Mucosa of descending colon (tissue), 3 donors: ENCODE data around the gene CAPRIN1. TPM values are rescaled to one million over a fixed set of nuclear protein-coding genes. Genes with fewer than 3 reads are reported as not detected.
"Not testable (repeated sequence)": the region's sequence is repeated elsewhere in the genome, so short reads cannot be mapped to it uniquely, and the experiment has no call there.

ENCODE experiments used
- ATAC-seq: fragments of 200-7000 bp; cut with Tn5 transposase; one replicate; pipeline ENCODE4 v1.9.1; 2020; ENCODE audit warnings: mild to moderate bottlenecking, moderate library complexity
- DNase-seq, 3 donors: peaks; one replicate each; pipeline ENCODE4 v3.0.0-alpha.2; 2020
- H3K36me3 ChIP-seq: fragments of 200-600 bp; one replicate; pipeline ENCODE4 v1.8.0; 2021; ENCODE audit warnings: low read depth, mild to moderate bottlenecking
- H3K4me1 ChIP-seq: fragments of 200-600 bp; one replicate; pipeline ENCODE4 v1.8.0; 2021; ENCODE audit warnings: low read depth, mild to moderate bottlenecking
- H3K4me3 ChIP-seq: fragments of 200-600 bp; one replicate; pipeline ENCODE4 v1.8.0; 2021; ENCODE audit warnings: mild to moderate bottlenecking
- H3K9me3 ChIP-seq: fragments of 200-600 bp; one replicate; pipeline ENCODE4 v1.8.0; 2021; ENCODE audit warnings: mild to moderate bottlenecking
- intact Hi-C, 2 donors: fragments of 100-400 bp; cut with DNase I in 1 of 2; cut with micrococcal nuclease in 1 of 2; formaldehyde crosslinking; loops; one replicate each; pipeline versions ENCODE4 v1.11.0 to v1.11.1; 2022; cut with DNase I, micrococcal nuclease
- total RNA-seq, 3 donors: library from RNA; stranded (reverse); fragmentation: NEBNext Ultra II Directional in 2 of 3; extraction: Animal tissue kit (Norgen Biotek cat#: 25700) in 2 of 3; gene quantifications; one replicate each; pipeline versions ENCODE4 v1.2.1 to v1.2.4, GENCODE V29; 2021 to 2023
- TF ChIP-seq, protein P1 (sequence below): fragments of 200-600 bp; IDR thresholded peaks from one replicate; pipeline ENCODE4 v1.8.0; 2022; ENCODE audit warnings: antibody characterized with exemption, mild to moderate bottlenecking
- donor health status: DM: no; HTN: no; CAD: no; lungs with moderate emphysema.
- donor health status: DM: no; HTN: no; CAD: no.
- donor health status: DM: no; HTN: yes; CAD: no.

CAPRIN1 gene
- total RNA-seq, 3 donors from 2014 or later, result 157 to 175 (median 172) TPM

DNA sequence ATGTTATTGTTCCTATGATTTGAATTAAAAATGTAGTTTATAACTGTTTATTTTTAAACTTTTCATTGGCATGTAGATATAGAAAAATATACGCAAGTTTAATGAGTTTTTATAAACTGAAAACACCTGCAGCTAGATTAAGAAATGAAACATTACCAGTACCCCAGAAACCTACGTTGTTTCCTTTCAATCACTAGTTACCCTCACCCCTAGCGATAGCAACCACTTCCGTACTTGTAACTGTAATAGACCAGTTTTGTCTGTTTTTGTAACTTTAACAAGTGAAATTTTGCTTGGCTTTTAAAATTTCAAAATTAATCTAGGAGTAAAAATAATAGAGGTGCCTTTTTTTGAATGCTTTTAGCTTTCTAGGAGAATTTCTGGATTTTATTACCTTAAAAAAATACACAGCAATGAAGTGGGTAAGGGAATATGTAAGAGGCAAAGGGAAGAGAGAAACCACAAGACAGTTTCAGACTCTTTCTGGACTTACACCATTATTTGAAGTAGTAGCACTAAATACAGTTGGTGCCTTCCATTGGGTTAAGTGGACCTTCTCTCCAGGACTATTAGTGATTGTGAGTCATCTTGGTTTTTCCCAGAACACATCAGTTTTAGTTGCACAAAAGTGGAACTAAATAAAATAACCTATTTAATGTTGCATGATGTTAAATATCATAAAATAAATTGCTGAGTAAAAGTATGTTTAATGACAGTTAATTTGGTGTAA lies 35.2 kb downstream of the CAPRIN1 start:
- peaks cover 19% of the 10 kb centered on the region for H3K36me3 ChIP-seq
- ATAC-seq, result no peak
- H3K9me3 ChIP-seq, result no peaks in the 10 kb centered on the region
- no peak for DNase-seq
- H3K4me3 ChIP-seq, result no peak overlapping the region
- intact Hi-C loops, result no loop called here
- no peaks in the 10 kb centered on the region for H3K4me1 ChIP-seq
- TF ChIP-seq, protein P1, sequence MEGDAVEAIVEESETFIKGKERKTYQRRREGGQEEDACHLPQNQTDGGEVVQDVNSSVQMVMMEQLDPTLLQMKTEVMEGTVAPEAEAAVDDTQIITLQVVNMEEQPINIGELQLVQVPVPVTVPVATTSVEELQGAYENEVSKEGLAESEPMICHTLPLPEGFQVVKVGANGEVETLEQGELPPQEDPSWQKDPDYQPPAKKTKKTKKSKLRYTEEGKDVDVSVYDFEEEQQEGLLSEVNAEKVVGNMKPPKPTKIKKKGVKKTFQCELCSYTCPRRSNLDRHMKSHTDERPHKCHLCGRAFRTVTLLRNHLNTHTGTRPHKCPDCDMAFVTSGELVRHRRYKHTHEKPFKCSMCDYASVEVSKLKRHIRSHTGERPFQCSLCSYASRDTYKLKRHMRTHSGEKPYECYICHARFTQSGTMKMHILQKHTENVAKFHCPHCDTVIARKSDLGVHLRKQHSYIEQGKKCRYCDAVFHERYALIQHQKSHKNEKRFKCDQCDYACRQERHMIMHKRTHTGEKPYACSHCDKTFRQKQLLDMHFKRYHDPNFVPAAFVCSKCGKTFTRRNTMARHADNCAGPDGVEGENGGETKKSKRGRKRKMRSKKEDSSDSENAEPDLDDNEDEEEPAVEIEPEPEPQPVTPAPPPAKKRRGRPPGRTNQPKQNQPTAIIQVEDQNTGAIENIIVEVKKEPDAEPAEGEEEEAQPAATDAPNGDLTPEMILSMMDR, result no peak

DNA sequence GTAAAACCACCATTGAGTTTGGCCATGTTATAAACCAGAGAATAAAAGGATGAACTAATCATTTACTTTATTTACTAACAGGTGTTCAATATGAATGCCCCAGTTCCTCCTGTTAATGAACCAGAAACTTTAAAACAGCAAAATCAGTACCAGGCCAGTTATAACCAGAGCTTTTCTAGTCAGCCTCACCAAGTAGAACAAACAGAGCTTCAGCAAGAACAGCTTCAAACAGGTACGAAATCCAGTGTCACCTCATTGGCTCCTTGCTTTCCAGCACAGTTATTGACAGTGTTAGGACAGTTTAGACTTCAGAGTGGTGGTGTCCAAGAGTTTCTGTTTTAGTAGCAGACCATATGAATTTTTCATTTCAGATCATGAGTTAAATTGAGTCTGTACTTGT lies 40.3 kb downstream of the CAPRIN1 start:
- TF ChIP-seq, protein P1, result no peak
- Histone ChIP-seq H3K4me3 (no peak overlapping the region), H3K9me3 (no peaks in the 10 kb centered on the region), H3K4me1 (no peaks in the 10 kb centered on the region), H3K36me3 (peaks cover 4% of the 10 kb centered on the region)
- DNase-seq, result no peak
- ATAC-seq, result no peak
- intact Hi-C loops, result no loop called here

GRCh38 chr11:34094900-34095299 lies 43.4 kb downstream of the CAPRIN1 start:
- intact Hi-C loops, H3K9me3 ChIP-seq, H3K4me3 ChIP-seq, H3K4me1 ChIP-seq, ATAC-seq, DNase-seq: not testable (repeated sequence)
- peaks cover 19% of the 10 kb centered on the region for H3K36me3 ChIP-seq

- H3K36me3 ChIP-seq, result peaks cover 17% of the 10 kb centered on the region
- ATAC-seq (no peak), DNase-seq (no peak)
- H3K9me3 ChIP-seq, result no peaks in the 10 kb centered on the region
- H3K4me1 ChIP-seq, result no peaks in the 10 kb centered on the region
- TF ChIP-seq, protein P1, result no peak
- no peak overlapping the region for H3K4me3 ChIP-seq
- intact Hi-C loops, result no loop called here
Measured at GRCh38 chr11:34098813-34099212, 47.3 kb downstream of the CAPRIN1 start.

GRCh38 chr11:34104680-34105078 lies 53.1 kb downstream of the CAPRIN1 start:
- ATAC-seq (no peak), DNase-seq (no peak)
- Histone ChIP-seq H3K36me3 (peaks cover 7% of the 10 kb centered on the region), H3K4me1 (peaks cover 7% of the 10 kb centered on the region), H3K4me3 (no peak overlapping the region), H3K9me3 (no peaks in the 10 kb centered on the region)
- intact Hi-C loops, result no loop called here
- TF ChIP-seq, protein P1, result no peak

GRCh38 chr11:34105079-34105956 lies 53.8 kb downstream of the CAPRIN1 start, which contains the start of gene NAT10:
TSS of gene NAT10 (plus strand) at chr11:34105629. CDS start at chr11:34108226, 2,597 bp downstream.
- intact Hi-C loops, result no loop called here
- peaks cover 7% of the 10 kb centered on the region for H3K4me1 ChIP-seq
- H3K9me3 ChIP-seq, result no peaks in the 10 kb centered on the region
- peak; percentile 99 for ATAC-seq
- TF ChIP-seq, protein P1, result no peak
- H3K36me3 ChIP-seq, result peaks cover 6% of the 10 kb centered on the region
- peak within 1 kb of the TSS; percentile 51 for H3K4me3 ChIP-seq
- DNase-seq, result peak; percentile 96 to 99 (median 98)
